ENCODE data around the gene PTPN21.

The PTPN21 gene

DNA sequence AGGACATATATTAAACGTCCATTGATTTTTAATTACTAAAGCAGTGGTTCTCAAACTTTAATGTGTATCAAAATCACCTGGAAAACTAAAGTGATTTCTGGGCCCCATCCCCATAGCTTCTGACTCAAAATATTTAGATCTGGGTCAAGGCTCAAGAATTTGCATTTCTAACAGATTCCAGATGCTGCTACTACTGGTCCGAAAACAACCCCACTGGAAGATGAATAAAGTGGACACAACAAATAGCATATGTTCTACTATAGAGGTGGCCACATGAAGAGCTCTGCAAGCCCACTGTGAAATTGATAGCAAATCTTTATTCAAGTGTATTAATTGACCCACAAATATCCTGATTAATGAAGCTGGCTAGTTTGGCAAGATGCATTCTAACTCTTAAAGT is 99.9 kb downstream of the PTPN21 start:
- DNase-seq: no peak

GRCh38 chr14:88452231-88452630 is 102.6 kb downstream of the PTPN21 start:
- no peak for DNase-seq

GRCh38 chr14:88439088-88439487 is 115.7 kb downstream of the PTPN21 start:
- no peak for DNase-seq

DNA sequence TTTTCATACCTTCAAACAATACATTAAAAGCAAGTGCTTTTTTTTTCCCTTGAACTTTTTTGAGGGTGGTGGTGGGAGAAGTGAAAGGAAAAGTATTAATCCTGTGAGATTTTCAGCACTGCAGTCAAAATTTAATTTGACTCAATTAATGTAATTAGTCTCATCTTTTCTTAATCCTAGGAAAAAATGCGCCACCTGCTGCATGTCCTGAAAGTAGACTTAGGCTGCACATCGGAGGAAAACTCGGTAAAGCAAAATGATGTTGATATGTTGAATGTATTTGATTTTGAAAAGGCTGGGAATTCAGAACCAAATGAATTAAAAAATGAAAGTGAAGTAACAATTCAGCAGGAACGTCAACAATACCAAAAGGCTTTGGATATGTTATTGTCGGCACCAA is 117.1 kb downstream of the PTPN21 start:
- DNase-seq: no peak

GRCh38 chr14:88430976-88431375 is 123.8 kb downstream of the PTPN21 start:
- DNase-seq: no peak

DNA sequence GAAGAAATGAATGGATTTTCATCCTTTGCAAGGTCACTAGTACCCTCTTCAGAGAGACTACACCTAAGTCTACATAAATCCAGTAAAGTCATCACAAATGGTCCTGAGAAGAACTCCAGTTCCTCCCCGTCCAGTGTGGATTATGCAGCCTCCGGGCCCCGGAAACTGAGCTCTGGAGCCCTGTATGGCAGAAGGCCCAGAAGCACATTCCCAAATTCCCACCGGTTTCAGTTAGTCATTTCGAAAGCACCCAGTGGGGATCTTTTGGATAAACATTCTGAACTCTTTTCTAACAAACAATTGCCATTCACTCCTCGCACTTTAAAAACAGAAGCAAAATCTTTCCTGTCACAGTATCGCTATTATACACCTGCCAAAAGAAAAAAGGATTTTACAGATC is 128.5 kb downstream of the PTPN21 start:
- no peak for DNase-seq

GRCh38 chr14:88424573-88424972 is 130.2 kb downstream of the PTPN21 start:
- DNase-seq: no peak

DNA sequence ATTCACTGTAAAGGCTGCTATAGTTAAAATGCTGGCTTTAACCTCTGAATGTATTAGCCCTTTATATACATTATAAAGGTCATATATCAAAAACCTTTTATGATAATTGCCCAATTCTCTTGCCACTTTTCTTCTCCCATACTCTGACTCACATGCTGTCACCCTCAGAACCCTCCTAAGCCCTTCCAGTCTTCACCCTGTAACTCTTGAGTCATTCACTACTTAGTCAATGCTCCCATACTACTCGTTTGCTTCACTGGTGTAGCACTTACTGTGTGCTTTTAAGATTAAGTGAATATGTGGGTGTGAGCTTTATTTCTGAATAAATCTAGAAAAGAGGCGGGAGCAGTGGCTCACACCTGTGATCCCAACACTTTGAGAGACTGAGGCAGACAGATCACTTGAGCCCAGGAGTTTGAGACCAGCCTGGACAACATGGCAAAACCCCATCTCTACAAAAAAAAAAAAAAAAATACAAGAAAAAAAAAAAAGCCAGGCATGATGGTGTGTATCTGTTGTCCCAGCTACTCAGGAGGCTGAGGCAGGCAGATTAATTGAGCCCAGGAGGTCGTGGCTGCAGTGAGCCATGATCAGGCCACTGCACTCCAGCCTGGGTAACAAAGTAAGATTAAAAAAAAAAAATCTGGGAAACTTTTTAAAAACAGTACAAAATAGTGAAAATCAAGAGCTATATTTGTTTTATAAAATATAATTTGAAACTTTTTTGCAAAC is 131.7 kb downstream of the PTPN21 start:
- no peak for DNase-seq

- no peak for DNase-seq
These were observed 132.8 kb downstream of the PTPN21 start for GRCh38 chr14:88422047-88422446.

- DNase-seq: no peak
These were observed 133.5 kb downstream of the PTPN21 start for GRCh38 chr14:88421286-88421685.

- no peak for DNase-seq
These were observed 134.6 kb downstream of the PTPN21 start for GRCh38 chr14:88420187-88420586.

GRCh38 chr14:88417594-88417993 is 137.2 kb downstream of the PTPN21 start:
- no peak for DNase-seq
